Mesodermal cell (in vitro differentiated cells): ENCODE results near the gene MDFI.

Experiments used
- H3K27ac ChIP-seq: 2 replicates; pipeline ENCODE4 v1.7.0; 2013; ENCODE audit warnings: mild to moderate bottlenecking, low read depth, low read length, moderate library complexity; ENCODE audit not compliant: severe bottlenecking
- H3K36me3 ChIP-seq: 2 replicates; pipeline ENCODE4 v1.7.1; 2013; ENCODE audit warnings: mild to moderate bottlenecking, low read length, moderate library complexity; ENCODE audit not compliant: control insufficient read depth, insufficient read depth
- H3K4me1 ChIP-seq: one replicate; pipeline ENCODE4 v1.7.1; 2013; ENCODE audit warnings: mild to moderate bottlenecking, low read length; ENCODE audit not compliant: insufficient read depth, control insufficient read depth, poor library complexity, severe bottlenecking
- H3K4me3 ChIP-seq: 2 replicates; pipeline ENCODE4 v1.7.0; 2013; ENCODE audit warnings: low read length, control low read depth, mild to moderate bottlenecking; ENCODE audit not compliant: insufficient read depth, poor library complexity, severe bottlenecking; ENCODE audit errors: extremely low read depth
- H3K9me3 ChIP-seq: 2 replicates; pipeline ENCODE4 v1.7.1; 2013; ENCODE audit warnings: mild to moderate bottlenecking, low read length, moderate library complexity; ENCODE audit not compliant: control insufficient read depth
- WGBS, 2 experiments: methylation state at CpG; one replicate each; pipeline ENCODE4 v1.1.5; 2013; ENCODE audit warnings: missing lambda C conversion rate in 2 of 2; ENCODE audit not compliant: insufficient coverage in 2 of 2; 5-methylcytosine and 5-hydroxymethylcytosine counted together

The MDFI gene

GRCh38 chr6:41651246-41651961 is 13.1 kb downstream of the MDFI start:
- Histone ChIP-seq H3K4me1 (peaks cover 31% of the 10 kb centered on the region), H3K9me3 (no peaks in the 10 kb centered on the region), H3K4me3 (no peak overlapping the region), H3K36me3 (peaks cover 82% of the 10 kb centered on the region), H3K27ac (peak overlapping the region; percentile 2)
- 89 to 96% methylated on average over 8 to 11 of the region's 11 CpGs for WGBS, 2 experiments

GRCh38 chr6:41651962-41652657 is 13.8 kb downstream of the MDFI start:
- Histone ChIP-seq H3K4me3 (no peak overlapping the region), H3K36me3 (peaks cover 75% of the 10 kb centered on the region), H3K4me1 (peaks cover 38% of the 10 kb centered on the region), H3K27ac (no peak overlapping the region), H3K9me3 (no peaks in the 10 kb centered on the region)
- WGBS, 2 experiments, result 98% methylated on average over 11 to 13 of the region's 14 CpGs

GRCh38 chr6:41652866-41653652 is 14.8 kb downstream of the MDFI start:
- no peak overlapping the region for H3K4me3 ChIP-seq
- no peak overlapping the region for H3K27ac ChIP-seq
- H3K4me1 ChIP-seq, result peaks cover 45% of the 10 kb centered on the region
- 93% methylated on average over 29 to 32 of the region's 32 CpGs for WGBS, 2 experiments
- no peaks in the 10 kb centered on the region for H3K9me3 ChIP-seq
- peaks cover 65% of the 10 kb centered on the region for H3K36me3 ChIP-seq

GRCh38 chr6:41653691-41654090 is 15.4 kb downstream of the MDFI start:
- Histone ChIP-seq H3K36me3 (peaks cover 59% of the 10 kb centered on the region), H3K27ac (no peak overlapping the region)
- WGBS, 2 experiments, result 86 to 87% methylated on average over 3 to 4 of the region's 5 CpGs

GRCh38 chr6:41654151-41654697 is 16.0 kb downstream of the MDFI start:
- Histone ChIP-seq H3K27ac (peak overlapping the region; percentile 76), H3K9me3 (no peaks in the 10 kb centered on the region), H3K4me1 (peaks cover 45% of the 10 kb centered on the region), H3K36me3 (peaks cover 53% of the 10 kb centered on the region), H3K4me3 (no peak overlapping the region)
- WGBS, 2 experiments, result 92 to 100% methylated on average over 1 to 2 of the region's 5 CpGs

More at GRCh38 chr6:41653691-41654090, 15.4 kb downstream of the MDFI start:
- Histone ChIP-seq H3K4me1 (peaks cover 45% of the 10 kb centered on the region), H3K4me3 (no peak overlapping the region), H3K9me3 (no peaks in the 10 kb centered on the region)

GRCh38 chr6:41654698-41655151 is 16.5 kb downstream of the MDFI start:
- Histone ChIP-seq H3K36me3 (peaks cover 48% of the 10 kb centered on the region), H3K9me3 (no peaks in the 10 kb centered on the region), H3K27ac (peak overlapping the region; percentile 76), H3K4me3 (no peak overlapping the region), H3K4me1 (peaks cover 45% of the 10 kb centered on the region)
- 89 to 92% methylated on average over 2 to 7 of the region's 8 CpGs for WGBS, 2 experiments

GRCh38 chr6:41655176-41655575 is 16.9 kb downstream of the MDFI start:
- 100% methylated on average over 2 of the region's 8 CpGs; no CpG with 5 or more reads in 1 of the 2 experiments for WGBS, 2 experiments
- Histone ChIP-seq H3K27ac (peak overlapping the region; percentile 76), H3K9me3 (no peaks in the 10 kb centered on the region), H3K36me3 (peaks cover 44% of the 10 kb centered on the region), H3K4me1 (peaks cover 45% of the 10 kb centered on the region), H3K4me3 (no peak overlapping the region)

- Histone ChIP-seq H3K4me1 (peaks cover 45% of the 10 kb centered on the region), H3K27ac (peak overlapping the region; percentile 76), H3K4me3 (no peak overlapping the region), H3K9me3 (no peaks in the 10 kb centered on the region), H3K36me3 (peaks cover 39% of the 10 kb centered on the region)
- WGBS, 2 experiments, result 74 to 77% methylated on average over 8 to 12 of the region's 12 CpGs
Observed at GRCh38 chr6:41655646-41656001, 17.4 kb downstream of the MDFI start.

GRCh38 chr6:41656002-41656691 is 17.9 kb downstream of the MDFI start:
- Histone ChIP-seq H3K9me3 (no peaks in the 10 kb centered on the region), H3K4me3 (no peak overlapping the region), H3K4me1 (peaks cover 45% of the 10 kb centered on the region), H3K27ac (peak overlapping the region; percentile 76), H3K36me3 (peaks cover 34% of the 10 kb centered on the region)
- WGBS, 2 experiments, result 71 to 86% methylated on average over 12 to 13 of the region's 14 CpGs
